ENCODE measurements around the gene RSKR.
"Not testable (repeated sequence)": the region's sequence is repeated elsewhere in the genome, so short reads cannot be mapped to it uniquely, and the experiment has no call there.

RSKR gene

GRCh38 chr17:28613931-28614381 lies at the start of gene RSKR:
Gene RSKR (minus strand): TSS chr17:28614185. CDS start chr17:28614161, 24 bp downstream.
- Histone ChIP-seq H3K27me3 (ENCODE audit: control insufficient read depth in 1 of 2, insufficient read depth in 2 of 2, low read length in 2 of 2) (no peaks in the 10 kb centered on the region), H3K9ac (ENCODE audit: low read length) (no peak within 1 kb of the TSS), H3K4me1 (ENCODE audit: insufficient read depth, low read length) (no peaks in the 10 kb centered on the region), H3K9me3 (ENCODE audit: low read length) (no peaks in the 10 kb centered on the region), H3K36me3 (ENCODE audit: insufficient read depth, low read length) (peaks cover 41% of the 10 kb centered on the region), H3K4me3 (ENCODE audit: low read depth in 1 of 2, low read length in 2 of 2) (no peak within 1 kb of the TSS), H3K27ac (ENCODE audit: low read depth, low read length) (no peak within 1 kb of the TSS)

- Histone ChIP-seq H3K4me1 (ENCODE audit: insufficient read depth, low read length) (peaks cover 31% of the 10 kb centered on the region), H3K4me3 (ENCODE audit: low read depth in 1 of 2, low read length in 2 of 2) (no peak overlapping the region), H3K27ac (ENCODE audit: low read depth, low read length) (no peak overlapping the region), H3K36me3 (ENCODE audit: insufficient read depth, low read length) (peaks cover 3% of the 10 kb centered on the region), H3K27me3 (ENCODE audit: control insufficient read depth in 1 of 2, insufficient read depth in 2 of 2, low read length in 2 of 2) (no peaks in the 10 kb centered on the region), H3K9me3 (ENCODE audit: low read length) (no peaks in the 10 kb centered on the region), H3K9ac (ENCODE audit: low read length) (peak overlapping the region; percentile 98)
These were observed 49.7 kb upstream of the RSKR start for GRCh38 chr17:28663723-28664122.

GRCh38 chr17:28662527-28662829 lies 48.5 kb upstream of the RSKR start:
- Histone ChIP-seq H3K9ac (ENCODE audit: low read length) (peak overlapping the region; percentile 98), H3K27me3 (ENCODE audit: control insufficient read depth in 1 of 2, insufficient read depth in 2 of 2, low read length in 2 of 2) (no peaks in the 10 kb centered on the region), H3K4me3 (ENCODE audit: low read depth in 1 of 2, low read length in 2 of 2) (peak overlapping the region; percentile 73 to 92), H3K27ac (ENCODE audit: low read depth, low read length) (peak overlapping the region; percentile 96), H3K4me1 (ENCODE audit: insufficient read depth, low read length) (peaks cover 31% of the 10 kb centered on the region), H3K9me3 (ENCODE audit: low read length) (no peaks in the 10 kb centered on the region), H3K36me3 (ENCODE audit: insufficient read depth, low read length) (peaks cover 3% of the 10 kb centered on the region)

GRCh38 chr17:28661635-28662526 lies 47.9 kb upstream of the RSKR start, which contains the start of the genes SDF2 and SUPT6H:
Gene SDF2 (minus strand): TSS chr17:28661906. CDS start chr17:28661876, 30 bp downstream.
Gene SUPT6H (plus strand): TSS chr17:28662205. CDS start chr17:28673402, 11,197 bp downstream.
- H3K36me3 ChIP-seq (ENCODE audit: insufficient read depth, low read length) = peaks cover 3% of the 10 kb centered on the region
- H3K4me1 ChIP-seq (ENCODE audit: insufficient read depth, low read length) = peaks cover 31% of the 10 kb centered on the region
- H3K27ac ChIP-seq (ENCODE audit: low read depth, low read length) = peak within 1 kb of the TSS; percentile 96
- no peaks in the 10 kb centered on the region for H3K27me3 ChIP-seq (ENCODE audit: control insufficient read depth in 1 of 2, insufficient read depth in 2 of 2, low read length in 2 of 2)
- peak within 1 kb of the TSS; percentile 73 to 92 for H3K4me3 ChIP-seq (ENCODE audit: low read depth in 1 of 2, low read length in 2 of 2)
- no peaks in the 10 kb centered on the region for H3K9me3 ChIP-seq (ENCODE audit: low read length)
- peak within 1 kb of the TSS; percentile 98 for H3K9ac ChIP-seq (ENCODE audit: low read length)

GRCh38 chr17:28659497-28659881 lies 45.5 kb upstream of the RSKR start:
- not testable (repeated sequence) for H3K27me3 ChIP-seq (ENCODE audit: control insufficient read depth in 1 of 2, insufficient read depth in 2 of 2, low read length in 2 of 2); H3K27ac ChIP-seq (ENCODE audit: low read depth, low read length); H3K9ac ChIP-seq (ENCODE audit: low read length); H3K4me3 ChIP-seq (ENCODE audit: low read depth in 1 of 2, low read length in 2 of 2); H3K9me3 ChIP-seq (ENCODE audit: low read length)
- Histone ChIP-seq H3K4me1 (ENCODE audit: insufficient read depth, low read length) (peaks cover 29% of the 10 kb centered on the region), H3K36me3 (ENCODE audit: insufficient read depth, low read length) (peaks cover 14% of the 10 kb centered on the region)

GRCh38 chr17:28658766-28659496 lies 44.9 kb upstream of the RSKR start:
- Histone ChIP-seq H3K36me3 (ENCODE audit: insufficient read depth, low read length) (peaks cover 14% of the 10 kb centered on the region), H3K4me1 (ENCODE audit: insufficient read depth, low read length) (peaks cover 24% of the 10 kb centered on the region)
- H3K9me3 ChIP-seq (ENCODE audit: low read length); H3K4me3 ChIP-seq (ENCODE audit: low read depth in 1 of 2, low read length in 2 of 2); H3K9ac ChIP-seq (ENCODE audit: low read length); H3K27me3 ChIP-seq (ENCODE audit: control insufficient read depth in 1 of 2, insufficient read depth in 2 of 2, low read length in 2 of 2); H3K27ac ChIP-seq (ENCODE audit: low read depth, low read length): not testable (repeated sequence)

GRCh38 chr17:28658342-28658741 lies 44.4 kb upstream of the RSKR start:
- H3K9ac ChIP-seq (ENCODE audit: low read length); H3K27me3 ChIP-seq (ENCODE audit: control insufficient read depth in 1 of 2, insufficient read depth in 2 of 2, low read length in 2 of 2); H3K9me3 ChIP-seq (ENCODE audit: low read length); H3K4me3 ChIP-seq (ENCODE audit: low read depth in 1 of 2, low read length in 2 of 2); H3K27ac ChIP-seq (ENCODE audit: low read depth, low read length): not testable (repeated sequence)
- H3K4me1 ChIP-seq (ENCODE audit: insufficient read depth, low read length) = peaks cover 19% of the 10 kb centered on the region
- H3K36me3 ChIP-seq (ENCODE audit: insufficient read depth, low read length) = peaks cover 12% of the 10 kb centered on the region

GRCh38 chr17:28657756-28658155 lies 43.8 kb upstream of the RSKR start:
- peaks cover 10% of the 10 kb centered on the region for H3K36me3 ChIP-seq (ENCODE audit: insufficient read depth, low read length)

GRCh38 chr17:28655160-28655559 lies 41.2 kb upstream of the RSKR start:
- no peaks in the 10 kb centered on the region for H3K9me3 ChIP-seq (ENCODE audit: low read length)
- H3K36me3 ChIP-seq (ENCODE audit: insufficient read depth, low read length) = peaks cover 23% of the 10 kb centered on the region
- no peaks in the 10 kb centered on the region for H3K4me1 ChIP-seq (ENCODE audit: insufficient read depth, low read length)
- H3K9ac ChIP-seq (ENCODE audit: low read length) = no peak overlapping the region
- no peaks in the 10 kb centered on the region for H3K27me3 ChIP-seq (ENCODE audit: control insufficient read depth in 1 of 2, insufficient read depth in 2 of 2, low read length in 2 of 2)
- H3K4me3 ChIP-seq (ENCODE audit: low read depth in 1 of 2, low read length in 2 of 2) = no peak overlapping the region
- H3K27ac ChIP-seq (ENCODE audit: low read depth, low read length) = no peak overlapping the region

More at GRCh38 chr17:28657756-28658155, 43.8 kb upstream of the RSKR start:
- H3K27me3 ChIP-seq (ENCODE audit: control insufficient read depth in 1 of 2, insufficient read depth in 2 of 2, low read length in 2 of 2) = no peaks in the 10 kb centered on the region
- peaks cover 14% of the 10 kb centered on the region for H3K4me1 ChIP-seq (ENCODE audit: insufficient read depth, low read length)
- H3K9me3 ChIP-seq (ENCODE audit: low read length) = no peaks in the 10 kb centered on the region
- H3K27ac ChIP-seq (ENCODE audit: low read depth, low read length) = no peak overlapping the region
- no peak overlapping the region for H3K4me3 ChIP-seq (ENCODE audit: low read depth in 1 of 2, low read length in 2 of 2)
- H3K9ac ChIP-seq (ENCODE audit: low read length) = no peak overlapping the region

- Histone ChIP-seq H3K4me1 (ENCODE audit: insufficient read depth, low read length) (peaks cover 23% of the 10 kb centered on the region), H3K9ac (ENCODE audit: low read length) (no peak overlapping the region), H3K36me3 (ENCODE audit: insufficient read depth, low read length) (peaks cover 22% of the 10 kb centered on the region), H3K9me3 (ENCODE audit: low read length) (no peaks in the 10 kb centered on the region), H3K27ac (ENCODE audit: low read depth, low read length) (no peak overlapping the region), H3K27me3 (ENCODE audit: control insufficient read depth in 1 of 2, insufficient read depth in 2 of 2, low read length in 2 of 2) (no peaks in the 10 kb centered on the region), H3K4me3 (ENCODE audit: low read depth in 1 of 2, low read length in 2 of 2) (no peak overlapping the region)
These were observed 34.7 kb upstream of the RSKR start for GRCh38 chr17:28648698-28649097.

GRCh38 chr17:28646039-28646754 lies 32.2 kb upstream of the RSKR start:
- H3K4me1 ChIP-seq (ENCODE audit: insufficient read depth, low read length) = peaks cover 35% of the 10 kb centered on the region
- peak overlapping the region; percentile 96 for H3K27ac ChIP-seq (ENCODE audit: low read depth, low read length)
- H3K9me3 ChIP-seq (ENCODE audit: low read length) = no peaks in the 10 kb centered on the region
- H3K4me3 ChIP-seq (ENCODE audit: low read depth in 1 of 2, low read length in 2 of 2) = peak overlapping the region in 1 of 2 donors; percentile 80
- no peaks in the 10 kb centered on the region for H3K27me3 ChIP-seq (ENCODE audit: control insufficient read depth in 1 of 2, insufficient read depth in 2 of 2, low read length in 2 of 2)
- peaks cover 27% of the 10 kb centered on the region for H3K36me3 ChIP-seq (ENCODE audit: insufficient read depth, low read length)
- H3K9ac ChIP-seq (ENCODE audit: low read length) = peak overlapping the region; percentile 5
